Ishikawa (cell line): ENCODE measurements around the gene YEATS2.

Source experiments
- CEBPB ChIP-seq: IDR thresholded peaks from 2 replicates; pipeline ENCODE4 v1.6.1; 2012
- CREB1 ChIP-seq: IDR thresholded peaks from 2 replicates; pipeline ENCODE4 v1.6.1; 2012; ENCODE audit warnings: low read depth
- EGR1 ChIP-seq: IDR thresholded peaks from 2 replicates; pipeline ENCODE4 v1.6.1; 2012
- EP300 ChIP-seq: IDR thresholded peaks from 2 replicates; pipeline ENCODE4 v1.6.1; 2012; ENCODE audit warnings: borderline replicate concordance
- FOXM1 ChIP-seq: IDR thresholded peaks from 2 replicates; pipeline ENCODE4 v1.6.1; 2012; ENCODE audit warnings: low read depth, borderline replicate concordance
- MAX ChIP-seq: IDR thresholded peaks from 2 replicates; pipeline ENCODE4 v1.6.1; 2012
- NFIC ChIP-seq: IDR thresholded peaks from 2 replicates; pipeline ENCODE4 v1.6.1; 2012
- RAD21 ChIP-seq: IDR thresholded peaks from 2 replicates; pipeline ENCODE4 v1.6.1; 2012; ENCODE audit warnings: low read depth
- REST ChIP-seq: IDR thresholded peaks from 2 replicates; pipeline ENCODE4 v1.6.1; 2012; ENCODE audit warnings: low read depth, mild to moderate bottlenecking
- TAF1 ChIP-seq: IDR thresholded peaks from 2 replicates; pipeline ENCODE4 v1.6.1; 2012; ENCODE audit warnings: low read depth, mild to moderate bottlenecking
- TCF12 ChIP-seq: IDR thresholded peaks from 2 replicates; pipeline ENCODE4 v1.6.1; 2012; ENCODE audit warnings: low read depth
- TEAD4 ChIP-seq: IDR thresholded peaks from 2 replicates; pipeline ENCODE4 v1.6.1; 2012
- YY1 ChIP-seq: IDR thresholded peaks from 2 replicates; pipeline ENCODE4 v1.6.1; 2012; ENCODE audit warnings: low read depth
- ZBTB7A ChIP-seq: IDR thresholded peaks from 2 replicates; pipeline ENCODE4 v1.6.1; 2012; ENCODE audit warnings: low read depth
- TF ChIP-seq, protein P1 (sequence below): IDR thresholded peaks from 2 replicates; pipeline ENCODE4 v1.6.1; 2012

YEATS2 gene

DNA sequence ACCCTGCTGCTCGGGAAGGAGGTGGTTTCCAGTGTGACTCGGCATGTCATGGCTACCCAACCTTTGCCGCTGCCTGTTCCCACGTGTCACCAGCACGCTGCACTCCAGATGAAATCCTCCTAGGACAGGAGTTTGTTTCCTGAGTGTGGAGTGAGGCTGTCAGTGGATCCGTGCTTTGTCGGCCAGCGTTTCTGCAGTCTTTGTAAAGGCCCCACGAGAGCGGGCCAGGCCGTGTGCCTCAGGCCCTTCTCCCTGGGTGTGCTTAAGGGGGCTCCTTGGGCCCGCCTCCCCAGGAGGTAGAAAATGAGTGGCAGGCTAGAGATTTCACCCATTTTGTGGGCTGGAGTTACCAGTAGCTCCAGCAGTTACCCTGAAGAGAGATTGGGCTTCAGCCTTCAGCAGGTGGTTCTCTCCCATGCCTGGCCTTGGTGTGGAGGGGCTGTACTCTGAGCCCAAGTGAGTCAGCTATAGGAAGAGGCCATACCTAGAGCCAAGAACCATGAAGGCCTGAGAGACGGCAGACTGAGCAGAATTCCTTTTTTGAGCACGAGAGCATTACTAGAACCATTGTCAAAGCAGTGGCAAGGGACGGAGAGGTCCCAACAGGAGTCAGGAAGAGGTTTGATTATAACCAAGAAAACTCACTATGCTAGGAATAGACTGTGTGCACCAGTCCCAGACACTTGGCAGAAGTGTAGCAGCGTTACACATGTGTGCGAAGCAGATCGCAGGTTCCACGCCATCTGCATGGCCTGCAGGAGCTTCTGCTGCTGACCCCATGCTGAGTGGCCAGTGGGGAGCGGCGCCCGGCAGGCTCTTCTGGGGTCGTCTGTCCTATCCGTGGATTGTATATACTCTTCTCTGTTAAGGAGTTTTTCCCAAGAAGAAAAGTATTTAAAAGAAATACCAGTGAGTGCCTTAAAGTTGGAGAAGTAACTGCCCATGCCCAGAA, 113.3 kb downstream of the YEATS2 start:
- TF ChIP-seq TEAD4 (no peak), YY1 (no peak)

DNA sequence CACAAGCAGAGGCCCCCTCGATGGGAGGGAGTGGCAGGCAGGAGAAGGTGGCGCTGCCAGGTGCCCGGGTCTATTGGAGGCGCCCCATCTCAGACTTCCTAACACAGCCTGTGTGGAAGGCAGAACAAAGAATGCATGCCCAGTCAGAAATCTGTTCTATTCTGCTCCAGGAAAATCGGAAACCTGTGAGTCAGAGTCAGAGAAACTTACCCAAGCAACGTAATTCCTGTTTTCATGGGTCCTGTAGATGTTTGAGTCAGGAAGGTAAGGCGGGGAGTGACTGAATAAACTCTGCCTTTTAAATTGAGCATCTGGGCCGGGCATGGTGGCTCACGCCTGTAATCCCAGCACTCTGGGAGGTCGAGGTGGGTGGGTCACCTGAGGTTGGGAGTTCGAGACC, 114.0 kb downstream of the YEATS2 start:
- TF ChIP-seq YY1 (no peak), FOXM1 (no peak), CREB1 (no peak), MAX (no peak), RAD21 (no peak), TAF1 (no peak), ZBTB7A (no peak), NFIC (no peak), TCF12 (no peak), TEAD4 (no peak), CEBPB (no peak), EP300 (no peak), EGR1 (no peak), REST (no peak)
- TF ChIP-seq, protein P1, sequence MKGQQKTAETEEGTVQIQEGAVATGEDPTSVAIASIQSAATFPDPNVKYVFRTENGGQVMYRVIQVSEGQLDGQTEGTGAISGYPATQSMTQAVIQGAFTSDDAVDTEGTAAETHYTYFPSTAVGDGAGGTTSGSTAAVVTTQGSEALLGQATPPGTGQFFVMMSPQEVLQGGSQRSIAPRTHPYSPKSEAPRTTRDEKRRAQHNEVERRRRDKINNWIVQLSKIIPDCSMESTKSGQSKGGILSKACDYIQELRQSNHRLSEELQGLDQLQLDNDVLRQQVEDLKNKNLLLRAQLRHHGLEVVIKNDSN, result no peak

DNA sequence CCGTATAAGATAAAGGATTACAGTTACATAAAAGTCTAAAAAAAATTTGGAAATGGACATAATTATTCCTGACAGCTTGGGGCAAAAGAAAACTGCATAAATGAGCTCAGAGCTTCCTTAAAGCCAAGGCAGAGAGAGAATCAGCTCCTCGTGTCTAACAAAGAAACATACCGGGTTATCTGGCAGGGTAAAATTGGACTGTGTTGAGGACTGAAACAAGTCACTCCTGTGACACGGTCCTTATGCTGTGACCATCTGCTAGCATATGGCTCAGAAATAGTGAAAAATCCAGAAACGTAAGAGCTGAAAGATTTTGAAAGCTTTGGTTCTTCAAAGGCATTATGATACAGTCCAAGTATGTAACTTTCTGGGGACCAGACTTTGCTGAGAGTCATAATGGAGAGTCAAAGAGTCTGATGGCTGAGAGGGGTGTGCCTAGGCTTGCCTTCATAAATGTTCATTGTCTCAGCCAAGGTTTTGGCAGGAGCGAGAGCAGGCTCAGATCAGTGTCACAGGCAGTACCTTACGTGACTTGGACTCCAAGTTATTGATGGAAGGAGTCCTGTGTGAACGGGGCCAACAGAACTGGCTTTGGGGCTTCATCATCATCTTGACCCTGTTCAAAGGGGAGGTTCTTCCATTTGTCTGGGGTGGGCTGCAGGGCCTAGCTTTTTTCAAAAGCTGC, 115.3 kb downstream of the YEATS2 start:
- TF ChIP-seq TCF12 (no peak), TEAD4 (no peak), EGR1 (no peak), NFIC (no peak), RAD21 (no peak), ZBTB7A (no peak), EP300 (no peak), MAX (no peak), CREB1 (no peak), YY1 (no peak)
- TF ChIP-seq, protein P1, result no peak

- TF ChIP-seq YY1 (no peak), NFIC (no peak), TCF12 (no peak), ZBTB7A (no peak), TEAD4 (no peak), EP300 (no peak), CEBPB (no peak), REST (no peak), EGR1 (no peak), RAD21 (no peak), FOXM1 (no peak), MAX (no peak)
- TF ChIP-seq, protein P1, result no peak
These were observed 116.6 kb downstream of the YEATS2 start for GRCh38 chr3:183814240-183814639.

DNA sequence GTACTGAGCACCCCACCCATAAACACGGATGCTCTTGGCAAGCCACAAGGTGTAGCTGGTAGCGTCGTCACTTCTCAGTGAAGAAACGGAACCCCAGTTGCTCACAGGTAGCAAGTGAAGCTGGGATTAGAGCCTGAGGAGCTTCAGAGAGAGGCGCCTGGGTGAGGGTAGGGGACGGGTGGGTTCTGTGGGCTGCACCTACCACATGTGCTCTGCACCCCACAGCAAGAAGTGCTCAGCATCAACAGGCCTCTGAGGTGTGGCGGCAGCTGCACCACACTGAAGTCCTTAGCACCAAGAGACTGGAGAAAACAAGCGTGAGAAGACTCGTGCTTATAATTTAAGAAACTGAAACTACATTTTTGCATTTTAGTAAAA, 118.0 kb downstream of the YEATS2 start:
- TF ChIP-seq FOXM1 (no peak), REST (no peak), ZBTB7A (no peak), NFIC (no peak), CEBPB (no peak), YY1 (no peak)
